Measurements from ENCODE around the gene KPNA6.
"Not testable (repeated sequence)": the region's sequence is repeated elsewhere in the genome, so short reads cannot be mapped to it uniquely, and the experiment has no call there.

Gene KPNA6

DNA sequence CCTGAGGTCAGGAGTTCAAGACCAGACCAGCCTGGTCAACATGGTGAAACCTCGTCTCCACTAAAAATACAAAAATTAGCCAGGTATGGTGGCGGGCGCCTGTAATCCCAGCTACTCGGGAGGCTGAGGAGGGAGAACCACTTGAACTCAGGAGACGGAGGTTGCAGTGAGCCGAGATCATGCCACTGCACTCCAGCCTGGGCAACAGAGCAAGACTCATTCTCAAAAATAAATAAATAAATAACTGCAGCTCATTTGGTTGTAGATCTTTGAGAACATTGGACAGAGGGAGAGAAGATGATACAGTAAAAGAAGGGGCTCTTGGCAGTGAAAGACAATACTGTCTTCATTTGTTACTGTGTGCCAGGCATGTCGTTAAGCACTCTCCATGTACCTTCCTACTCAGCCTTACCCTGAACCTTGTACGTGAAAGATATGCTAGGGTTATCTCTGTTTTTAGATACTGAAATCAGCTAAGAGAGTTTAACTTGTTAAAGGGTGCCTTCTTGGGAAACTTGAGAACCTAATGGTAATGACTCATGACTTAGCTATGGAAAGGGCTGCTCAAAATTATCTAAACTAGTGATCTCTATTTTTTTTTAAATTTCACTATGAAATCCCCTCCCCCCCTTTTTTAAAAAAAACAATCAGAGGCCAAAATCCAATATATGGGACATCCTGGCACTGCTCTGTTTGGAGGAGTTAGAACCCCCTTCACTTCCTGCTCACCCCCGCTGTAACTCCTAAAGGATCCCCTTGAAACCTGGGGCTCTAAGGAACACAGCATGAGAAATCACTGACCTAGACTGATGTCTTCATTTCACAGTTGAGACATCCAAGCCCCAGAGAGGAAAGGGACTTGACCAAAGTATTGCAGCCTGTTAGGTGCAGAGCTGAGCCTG is 6.8 kb upstream of the KPNA6 start:
- no peak for FAIRE-seq

DNA sequence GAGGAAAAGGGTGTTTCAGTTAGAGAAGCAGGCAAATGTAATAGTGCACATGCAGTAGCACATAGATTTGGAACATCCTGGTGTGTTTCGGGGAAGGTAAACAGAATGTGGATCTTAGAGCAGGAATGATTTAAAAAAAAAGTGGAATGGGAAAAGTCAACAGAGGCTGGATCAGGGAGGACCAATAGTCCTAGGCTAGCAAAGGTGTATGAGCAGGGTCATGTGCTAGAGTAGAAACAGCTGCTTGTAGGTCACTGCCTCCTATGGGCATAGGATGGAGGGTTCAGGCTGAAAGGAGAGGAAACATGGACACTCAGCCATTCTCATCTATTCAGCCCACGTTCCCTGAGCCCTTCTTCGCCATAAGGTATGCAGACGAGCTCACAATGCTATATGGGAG is 3.7 kb upstream of the KPNA6 start:
- no peak for FAIRE-seq

DNA sequence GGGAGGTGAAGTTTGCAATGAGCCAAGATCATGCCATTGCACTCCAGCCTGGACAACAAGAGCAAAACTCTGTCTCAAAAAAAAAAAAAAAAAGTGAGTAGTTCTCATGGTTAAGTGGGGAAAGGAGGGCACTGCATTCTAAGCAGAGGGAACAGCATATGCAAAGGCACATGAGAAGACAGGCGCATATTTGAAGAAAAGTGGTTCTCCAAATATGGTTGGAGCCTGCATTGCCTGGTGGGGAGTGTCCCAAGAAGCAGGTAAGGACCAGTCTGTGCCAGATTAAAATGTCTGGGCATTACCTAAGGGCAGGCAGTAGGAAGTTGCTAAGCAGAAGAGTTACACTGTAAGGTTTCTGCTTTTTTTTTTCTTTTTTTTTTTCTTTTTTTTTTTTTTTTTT is 2.5 kb upstream of the KPNA6 start:
- FAIRE-seq: no peak

DNA sequence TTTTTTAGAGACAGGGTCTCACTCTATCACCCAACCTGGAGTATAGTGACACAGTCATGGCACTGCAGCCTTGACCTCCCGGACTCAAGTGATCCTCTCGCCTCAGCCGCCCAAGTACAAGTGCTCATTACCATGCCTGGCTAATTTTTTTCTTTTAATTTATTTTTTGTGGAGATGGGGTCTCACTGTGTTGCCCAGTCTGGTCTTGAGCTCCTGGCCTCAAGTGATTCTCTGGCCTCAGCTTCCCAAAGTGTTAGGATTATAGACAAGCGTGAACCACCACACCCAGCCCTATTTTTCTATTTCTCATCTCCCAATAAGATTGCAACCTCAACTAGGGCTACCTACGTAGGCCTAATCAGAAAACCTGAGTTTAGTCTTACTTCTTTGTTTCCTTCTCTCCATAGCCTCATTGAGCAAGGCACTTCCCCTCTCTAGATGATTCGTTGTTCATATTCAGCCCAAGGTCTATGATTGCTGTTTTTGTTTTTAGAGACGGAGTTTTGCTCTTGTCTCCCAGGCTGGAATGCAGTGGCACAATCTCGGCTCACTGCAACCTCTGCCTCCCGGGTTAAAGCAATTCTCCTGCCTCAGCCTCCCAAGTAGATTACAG is 1.1 kb upstream of the KPNA6 start:
- no peak for FAIRE-seq

DNA sequence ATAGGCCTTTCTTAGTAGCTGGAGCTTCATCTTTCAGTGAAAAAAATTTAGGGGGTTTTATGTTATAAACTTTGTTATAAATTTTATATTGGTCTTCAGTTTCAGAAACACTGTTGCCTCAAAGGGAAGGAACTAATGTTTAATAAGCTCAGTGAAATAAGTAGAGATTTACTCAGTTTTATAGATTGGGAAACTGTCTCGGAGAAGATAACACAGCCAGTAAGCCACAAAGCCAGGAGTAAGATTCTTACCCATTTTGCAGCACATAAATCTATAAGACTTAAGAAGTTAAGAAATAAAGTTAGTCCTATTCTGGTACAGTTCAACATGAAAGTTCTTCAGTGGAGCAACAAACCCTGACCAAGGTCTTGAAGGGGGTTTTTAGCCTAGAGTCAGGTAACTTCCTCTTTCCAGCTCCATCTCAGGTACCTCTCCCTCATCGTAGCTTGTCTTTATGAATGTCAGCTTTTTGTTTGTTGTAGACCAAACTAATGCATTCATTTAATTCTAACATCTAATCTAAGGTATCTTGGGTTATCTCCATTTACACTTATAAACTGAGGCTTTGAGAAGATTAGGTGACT is 3.3 kb downstream of the KPNA6 start:
- no peak for FAIRE-seq

DNA sequence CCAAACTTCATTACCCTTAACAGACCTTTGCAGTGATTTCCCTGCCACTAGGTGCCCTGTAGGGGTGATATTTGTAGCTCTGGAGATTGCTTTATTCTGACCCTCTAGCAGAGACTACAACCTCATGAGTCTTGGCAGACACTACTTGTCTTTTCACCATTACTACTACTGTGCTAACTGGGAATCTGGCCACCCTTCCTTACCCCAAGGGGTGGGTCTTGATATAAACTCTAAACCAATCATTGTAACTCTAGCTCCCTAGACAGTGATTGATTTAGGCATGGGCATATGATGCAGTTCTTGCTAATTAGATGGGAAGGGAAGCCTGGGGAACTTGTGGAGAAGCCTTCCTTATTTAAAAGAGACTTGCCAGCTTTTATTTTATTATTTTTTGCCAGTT is 3.9 kb downstream of the KPNA6 start:
- FAIRE-seq: no peak

DNA sequence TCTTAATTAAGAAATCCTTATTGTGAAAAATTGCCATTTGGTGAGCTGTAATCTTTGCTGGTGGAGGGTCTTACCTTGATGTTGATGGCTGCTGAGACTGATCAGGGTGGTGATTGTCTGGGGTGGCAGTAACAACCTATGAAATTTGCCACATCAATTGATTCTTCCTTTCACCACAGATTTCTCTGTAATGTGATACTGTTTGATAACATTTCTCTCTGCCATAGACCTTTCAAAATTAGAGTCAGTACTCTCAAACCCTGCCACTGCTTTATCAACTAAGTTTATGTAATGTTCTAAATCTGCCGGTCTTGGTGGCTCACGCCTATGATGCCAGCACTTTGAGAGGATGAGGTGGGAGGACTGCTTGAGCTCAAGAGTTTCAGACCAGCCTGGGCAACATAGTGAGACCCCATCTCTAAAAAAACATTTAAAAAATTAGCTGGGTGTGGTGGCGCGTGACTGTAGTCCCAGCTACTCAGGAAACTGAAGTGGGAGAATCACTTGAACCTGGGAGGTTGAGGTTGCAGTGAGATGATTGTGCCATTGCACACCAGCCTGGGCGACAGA is 5.0 kb downstream of the KPNA6 start:
- no peak for FAIRE-seq

DNA sequence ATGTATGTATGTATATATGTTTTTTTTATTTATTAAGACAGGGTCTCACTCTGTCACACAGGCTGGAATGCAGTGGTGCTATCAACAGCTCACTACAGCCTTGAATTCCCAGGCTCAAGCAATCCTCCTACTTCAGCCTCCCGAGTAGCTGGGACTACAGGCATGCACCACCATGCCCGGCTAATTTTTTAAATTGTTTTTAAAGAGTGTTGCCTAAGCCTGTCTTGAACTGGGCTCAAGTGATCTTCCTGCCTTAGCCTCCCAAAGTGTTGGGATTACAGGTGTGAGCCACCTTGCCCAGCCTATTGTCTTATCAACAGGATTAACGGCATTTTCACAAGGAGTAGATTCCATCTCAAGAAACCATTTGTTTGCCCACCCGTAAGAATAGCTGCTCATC is 5.6 kb downstream of the KPNA6 start:
- FAIRE-seq: not testable (repeated sequence)

DNA sequence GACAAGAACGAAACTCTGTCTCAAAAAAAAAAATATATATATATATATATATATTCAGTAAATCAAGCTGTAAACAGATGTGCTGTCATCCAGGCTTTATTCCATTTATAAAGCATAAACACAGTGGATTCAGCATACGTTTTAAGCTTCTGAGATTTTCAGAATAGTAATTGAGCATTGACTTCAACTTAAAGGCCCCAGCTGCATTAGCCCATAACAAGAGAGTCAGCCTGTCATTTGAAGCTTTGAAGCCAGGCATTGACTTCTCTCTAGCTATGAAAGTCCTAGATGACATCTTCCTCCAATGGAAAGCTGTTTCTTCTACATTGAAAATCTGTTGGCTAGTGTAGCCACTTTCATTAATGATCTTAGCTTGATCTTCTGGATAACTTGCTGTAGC is 6.6 kb downstream of the KPNA6 start:
- no peak for FAIRE-seq

DNA sequence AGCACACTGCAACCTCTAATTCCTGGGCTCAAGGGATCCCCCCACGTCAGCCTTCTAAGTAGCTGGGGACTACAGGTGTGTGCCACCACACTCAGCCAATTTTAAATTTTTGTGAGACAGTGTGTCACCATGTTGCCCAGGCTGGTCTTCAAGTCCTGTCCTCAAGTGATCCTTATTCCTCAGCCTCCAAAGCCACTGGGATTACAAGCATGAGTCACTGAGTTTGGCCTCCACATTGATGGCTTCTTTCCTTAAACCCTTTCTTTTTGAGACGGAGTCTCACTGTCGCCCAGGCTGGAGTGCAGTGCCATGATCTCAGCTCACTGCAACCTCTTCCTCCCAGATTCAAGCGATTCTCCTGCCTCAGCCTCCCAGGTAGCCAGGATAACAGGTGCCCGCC is 7.6 kb downstream of the KPNA6 start:
- FAIRE-seq: no peak

DNA sequence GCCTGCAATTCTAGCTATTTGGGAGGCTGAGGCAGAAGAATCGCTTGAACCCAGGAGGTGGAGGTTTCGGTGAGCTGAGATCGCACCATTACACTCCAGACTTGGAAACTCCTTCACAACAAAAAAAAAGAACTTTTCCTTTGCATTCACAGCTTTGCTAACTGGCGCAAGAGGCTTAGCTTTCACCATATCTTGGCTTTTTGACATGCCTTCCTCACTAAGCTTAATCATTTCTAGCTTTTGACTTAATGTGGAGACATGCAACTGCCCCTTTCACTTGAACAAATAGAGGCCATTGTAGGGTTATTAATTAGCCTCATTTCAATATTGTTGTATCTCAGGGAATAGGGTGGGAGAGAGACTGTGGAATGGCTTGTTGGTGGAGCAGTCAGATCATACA is 8.7 kb downstream of the KPNA6 start:
- FAIRE-seq: no peak

DNA sequence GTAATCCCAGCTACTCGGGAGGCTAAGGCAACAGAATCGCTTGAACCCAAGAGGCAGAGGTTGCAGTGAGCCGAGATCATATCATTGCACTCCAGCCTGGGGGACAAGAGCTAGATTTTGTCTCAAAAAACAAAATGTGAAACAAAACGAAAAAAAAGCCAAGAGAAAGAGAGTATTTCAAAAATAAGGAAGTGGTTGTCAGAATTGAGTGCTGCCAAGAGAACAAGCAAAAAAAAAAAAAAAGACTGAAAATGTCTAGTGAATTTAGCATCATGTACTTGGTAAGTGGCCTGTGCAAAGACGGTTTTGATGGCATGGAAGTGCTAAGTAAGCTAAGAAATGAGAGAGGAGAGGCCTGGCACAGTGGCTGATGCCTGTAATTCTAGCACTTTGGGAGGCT is 14.3 kb downstream of the KPNA6 start:
- FAIRE-seq: no peak

DNA sequence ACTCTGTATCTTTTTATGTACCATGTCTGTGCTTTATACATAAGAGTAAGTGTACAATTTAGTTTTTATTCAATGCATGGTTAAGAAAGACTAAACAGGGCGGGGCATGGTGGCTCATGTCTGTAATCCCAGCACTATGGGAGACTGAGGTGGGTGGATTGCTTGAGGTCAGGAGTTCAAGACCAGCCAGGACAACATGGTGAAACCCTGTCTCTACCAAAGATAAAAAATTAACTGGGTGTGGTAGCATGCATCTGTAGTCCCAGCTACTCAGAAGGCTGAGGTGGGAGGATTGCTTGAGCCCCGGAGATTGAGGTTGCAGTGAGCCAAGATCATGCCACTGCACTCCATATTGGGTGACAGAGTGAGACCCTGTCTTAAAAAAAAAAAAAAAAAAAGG is 15.5 kb downstream of the KPNA6 start:
- FAIRE-seq: not testable (repeated sequence)

DNA sequence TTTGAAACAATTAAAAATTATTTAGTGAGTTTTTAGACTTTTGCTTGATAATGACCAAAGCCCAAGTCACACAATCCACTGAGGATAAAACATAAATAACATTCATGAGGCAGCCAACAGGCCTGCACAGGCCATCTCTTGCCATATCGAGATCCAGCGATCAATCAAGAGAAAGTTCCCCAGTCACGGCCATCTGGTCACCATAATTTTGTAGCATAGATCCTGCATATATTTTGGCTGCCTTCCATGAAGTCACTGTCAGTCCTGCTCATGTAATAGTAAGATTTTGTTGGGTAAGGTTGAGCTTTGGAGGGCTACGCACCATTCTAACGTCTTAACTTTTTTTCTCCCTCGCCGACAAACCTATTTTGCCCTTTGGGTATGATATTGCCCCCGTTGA is 17.5 kb downstream of the KPNA6 start:
- no peak for FAIRE-seq

DNA sequence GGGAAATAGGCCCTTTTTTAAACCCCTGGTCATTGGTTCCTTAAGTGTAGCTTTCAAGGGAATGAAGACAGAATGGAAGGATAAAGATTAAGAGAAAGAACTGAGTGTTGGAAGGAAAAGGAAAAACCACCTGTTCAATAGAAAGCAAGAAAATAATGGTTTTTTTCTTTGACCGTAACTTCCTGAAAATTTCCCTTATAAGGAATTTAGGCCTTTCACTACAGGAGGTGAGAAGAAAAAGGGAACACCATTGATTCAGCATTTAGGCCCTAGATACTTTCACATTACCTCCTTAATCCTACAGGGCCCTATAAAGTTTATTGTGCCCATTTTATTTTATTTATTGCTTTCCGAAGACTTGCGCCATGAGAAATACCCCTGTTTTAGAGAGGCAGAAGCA is 18.9 kb downstream of the KPNA6 start:
- FAIRE-seq: no peak

DNA sequence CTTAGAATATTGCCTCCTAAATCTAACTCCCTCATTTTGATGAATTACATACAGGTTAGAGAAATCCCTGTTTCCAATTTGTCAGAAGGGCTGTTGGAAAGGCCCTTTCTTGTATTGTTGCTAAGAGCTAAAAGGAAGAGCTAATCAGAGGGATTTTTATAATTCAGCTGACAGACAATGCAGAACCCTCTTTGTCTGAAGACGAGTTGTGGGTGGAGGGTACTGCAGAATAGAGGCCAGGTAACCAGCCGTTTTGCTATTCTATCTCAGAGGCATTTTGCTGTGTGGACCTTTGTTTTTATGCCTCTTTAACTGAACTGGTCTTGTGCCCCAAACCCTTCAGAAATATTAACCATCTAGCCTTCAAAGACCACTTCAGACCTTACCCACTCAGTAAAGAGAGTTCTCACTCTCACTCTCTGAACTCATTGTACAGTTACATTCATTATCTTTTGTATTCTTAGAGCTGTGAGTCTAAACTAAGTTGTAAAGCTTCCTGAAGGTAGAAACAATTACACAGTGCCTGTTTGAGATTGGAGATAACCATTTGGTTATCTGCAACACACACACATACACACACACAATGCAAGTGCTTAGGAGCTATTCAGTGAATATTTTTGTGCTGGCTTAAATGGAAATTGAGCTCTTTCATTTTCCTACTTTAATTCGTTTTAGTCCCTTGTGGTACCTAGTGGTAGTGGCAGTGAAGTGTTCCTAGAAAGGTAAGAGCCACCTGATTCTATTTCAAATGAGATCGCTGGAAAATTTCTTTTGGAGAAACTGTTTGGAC is 19.7 kb downstream of the KPNA6 start:
- FAIRE-seq: no peak

DNA sequence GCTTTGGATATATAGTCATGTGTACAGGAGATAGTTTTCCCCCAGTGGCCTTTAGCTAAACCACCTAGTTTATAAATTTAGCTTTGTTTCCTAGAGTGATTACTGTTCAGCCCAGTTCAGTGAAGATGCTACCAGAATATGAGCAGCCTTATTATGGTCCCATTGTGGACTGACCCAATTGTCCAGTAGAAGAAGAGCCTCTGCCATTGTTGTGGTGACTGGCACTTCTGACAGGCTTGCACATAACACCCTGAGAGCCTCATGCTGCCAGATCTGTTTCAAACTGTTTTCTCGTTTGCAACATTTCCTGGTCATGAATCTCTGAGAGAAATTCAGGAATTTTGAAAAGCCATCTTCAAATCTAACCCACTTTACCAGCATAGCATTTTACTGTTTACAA is 20.6 kb downstream of the KPNA6 start:
- FAIRE-seq: no peak

DNA sequence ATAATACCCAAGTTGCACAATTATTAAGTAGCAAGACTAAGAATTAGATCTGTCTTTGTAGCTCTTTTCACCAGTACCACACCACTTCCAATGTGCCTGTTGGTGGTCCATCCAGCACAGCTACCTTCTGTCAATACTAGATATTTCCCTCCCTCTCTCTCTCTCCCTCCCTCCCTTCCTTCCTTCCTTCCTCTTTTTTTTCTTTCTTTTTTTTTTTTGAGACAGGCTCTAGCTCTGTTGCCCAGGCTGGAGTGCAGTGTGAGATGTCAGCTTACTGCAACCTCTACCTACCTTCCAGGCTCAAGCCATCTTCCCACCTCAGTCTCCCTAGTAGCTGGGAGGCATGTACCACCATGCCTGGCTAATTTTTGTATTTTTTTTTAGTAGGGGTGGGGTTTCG is 21.1 kb downstream of the KPNA6 start:
- FAIRE-seq: no peak

DNA sequence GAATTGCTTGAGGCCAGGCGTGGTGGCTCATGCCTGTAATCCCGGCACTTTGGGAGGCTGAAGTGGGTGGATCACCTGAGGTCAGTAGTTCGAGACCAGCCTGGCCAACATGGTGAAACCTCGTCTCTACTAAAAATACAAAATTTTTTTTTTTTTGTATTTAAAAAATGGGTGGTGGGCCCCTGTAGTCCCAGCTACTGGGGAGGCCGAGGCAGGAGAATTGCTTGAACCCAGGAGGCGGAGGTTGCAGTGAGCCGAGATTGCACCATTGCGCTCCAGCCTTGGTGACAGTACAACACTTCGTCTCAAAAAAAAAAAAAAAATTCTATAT is 26.1 kb downstream of the KPNA6 start:
- FAIRE-seq: not testable (repeated sequence)

DNA sequence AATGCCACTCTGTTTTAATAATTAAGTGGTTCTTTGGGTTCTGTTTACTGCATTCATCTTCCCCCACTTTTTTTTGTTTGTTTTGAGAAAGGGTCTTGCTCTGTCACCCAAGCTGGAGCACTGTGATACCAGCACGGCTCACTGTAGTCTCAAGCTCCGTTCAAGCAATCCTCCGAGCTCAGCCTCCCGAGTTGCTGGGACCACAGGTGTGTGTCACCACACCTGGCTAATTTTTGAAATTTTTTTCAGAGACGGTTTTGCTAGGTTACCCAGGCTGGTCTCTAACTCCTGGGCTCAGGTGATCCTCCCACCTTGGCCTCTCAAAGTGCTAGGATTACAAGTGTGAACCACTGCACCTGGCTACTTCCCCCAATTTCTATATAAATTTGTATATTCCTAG is 29.3 kb downstream of the KPNA6 start:
- FAIRE-seq: no peak

DNA sequence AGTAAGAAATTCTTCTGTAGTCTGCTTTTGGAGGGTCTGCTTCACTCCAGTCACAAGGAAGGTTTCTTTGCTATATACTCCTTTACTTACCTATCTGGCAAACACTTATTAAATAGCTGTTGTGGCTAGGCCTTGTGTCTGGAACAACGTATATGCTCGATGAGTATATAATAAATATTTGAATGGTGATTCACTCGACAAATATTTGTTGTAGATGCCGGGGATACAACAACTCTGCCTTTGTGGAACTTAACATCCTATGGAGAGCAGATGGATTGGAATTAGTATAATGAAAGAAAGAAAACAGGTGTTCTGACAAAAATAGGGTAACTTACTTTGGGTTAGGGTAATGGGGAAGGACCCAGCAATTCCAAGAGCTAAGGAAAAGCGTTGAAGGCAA is 31.1 kb downstream of the KPNA6 start:
- FAIRE-seq: no peak

DNA sequence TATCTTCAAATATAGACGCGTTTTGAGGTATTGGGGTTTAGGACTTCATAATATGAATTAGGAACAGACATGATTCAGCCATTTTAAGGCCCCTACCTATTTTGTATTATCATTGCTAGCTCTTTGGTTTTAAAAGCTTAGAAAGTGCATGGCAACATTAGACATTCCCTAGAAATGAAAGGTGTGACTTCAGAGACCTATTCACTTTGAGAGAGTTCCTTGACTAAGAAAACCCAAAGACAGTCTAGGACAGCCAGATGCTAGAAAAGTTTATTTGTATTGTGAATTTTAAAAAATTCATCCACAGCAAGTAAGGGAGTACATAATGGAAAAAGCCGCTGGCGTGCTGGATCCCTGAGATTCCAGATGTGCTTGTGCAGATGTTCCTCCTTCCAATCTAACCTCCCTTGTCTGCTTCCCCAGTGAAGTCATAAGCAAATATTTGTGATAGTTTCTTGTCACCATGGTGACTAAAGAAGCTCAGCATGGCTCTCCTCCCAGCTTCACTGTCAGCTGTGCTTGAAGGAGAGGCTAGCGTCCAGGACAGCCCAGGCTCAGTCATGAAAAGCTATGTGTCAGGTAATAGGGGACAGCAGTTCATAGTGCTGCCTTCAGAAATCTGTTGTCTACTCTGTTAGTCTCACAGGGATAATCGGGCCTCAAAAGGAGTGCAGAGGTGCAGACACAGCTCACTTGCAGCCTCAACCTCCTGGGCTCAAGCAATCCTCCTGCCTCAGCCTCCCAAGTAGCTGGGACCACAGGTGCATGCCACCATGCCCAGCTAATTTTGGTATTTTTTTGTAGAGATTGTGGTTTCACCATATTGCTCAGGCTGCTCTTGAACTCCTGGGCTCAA is 34.8 kb downstream of the KPNA6 start:
- no peak for FAIRE-seq
